Fibroblast of skin of scalp (primary cell): ENCODE measurements around the gene PDE11A.
A peak's percentile ranks its signal among the peaks of the same experiment; 100 is the strongest.
"Not testable (repeated sequence)": the region's sequence is repeated elsewhere in the genome, so short reads cannot be mapped to it uniquely, and the experiment has no call there.

Source experiments
- DNase-seq: peaks from one replicate; pipeline ENCODE4 v3.0.0-alpha.2; 2013

Gene PDE11A

DNA sequence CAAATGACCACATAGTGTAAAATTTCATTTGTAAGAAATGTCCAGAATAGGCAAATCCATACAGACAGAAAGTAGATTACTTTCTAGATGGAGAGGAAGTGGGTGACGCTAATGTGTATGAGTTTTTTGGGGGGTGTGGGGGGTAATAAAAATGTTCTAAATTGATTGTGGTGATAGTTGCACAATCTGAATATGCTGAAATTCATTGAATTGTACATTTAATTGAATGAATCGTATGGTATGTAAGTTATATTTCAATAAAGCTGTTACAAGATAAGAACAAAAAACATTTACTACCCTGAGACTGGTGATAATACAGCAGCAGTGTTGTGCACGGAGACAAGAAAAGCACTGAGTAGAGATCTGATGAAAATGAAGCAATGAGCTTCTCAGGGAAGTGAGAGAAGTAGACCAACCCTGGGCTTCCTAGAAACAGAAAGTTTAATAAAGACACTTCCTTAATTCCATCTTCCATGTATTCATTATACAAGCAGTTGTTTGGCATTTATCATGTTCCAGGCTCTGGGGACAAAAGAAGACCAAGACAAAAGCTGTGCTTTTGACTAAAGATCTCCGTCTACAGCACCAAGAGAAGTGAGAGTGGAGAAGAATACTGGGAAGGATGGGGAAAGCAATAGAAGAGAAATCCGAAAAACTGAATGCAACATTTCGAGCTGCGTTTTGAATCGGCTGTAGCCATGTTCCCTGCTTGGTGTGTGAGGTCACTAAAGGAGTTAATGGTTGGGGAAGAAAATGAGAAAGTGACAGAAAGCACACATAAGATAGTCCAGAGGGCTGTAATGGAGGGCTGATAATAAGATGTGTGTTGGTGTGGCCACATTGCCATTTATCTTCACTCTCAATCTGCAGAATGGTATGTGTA is 1.8 kb upstream of the PDE11A start:
- DNase-seq, result no peak

DNA sequence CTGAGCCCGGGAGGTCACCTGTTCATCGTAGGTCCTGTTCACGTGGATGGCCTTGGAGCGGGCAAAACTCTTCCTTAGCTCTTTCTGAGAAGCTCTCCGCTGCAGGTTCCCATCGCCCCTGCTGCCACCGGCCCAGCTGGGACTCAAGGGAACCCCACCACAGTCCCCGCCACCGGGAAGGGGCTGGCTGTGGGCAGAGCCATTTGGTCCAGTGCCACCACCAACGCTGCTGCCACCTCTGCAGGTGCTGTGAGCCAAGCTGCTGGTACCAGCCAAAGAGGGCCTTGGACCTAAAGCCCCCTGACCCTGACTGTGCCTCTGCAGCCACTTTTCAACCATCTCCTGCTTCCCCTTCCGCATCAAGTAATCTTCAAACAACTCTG is 586 bp downstream of the PDE11A start:
- no peak for DNase-seq

DNA sequence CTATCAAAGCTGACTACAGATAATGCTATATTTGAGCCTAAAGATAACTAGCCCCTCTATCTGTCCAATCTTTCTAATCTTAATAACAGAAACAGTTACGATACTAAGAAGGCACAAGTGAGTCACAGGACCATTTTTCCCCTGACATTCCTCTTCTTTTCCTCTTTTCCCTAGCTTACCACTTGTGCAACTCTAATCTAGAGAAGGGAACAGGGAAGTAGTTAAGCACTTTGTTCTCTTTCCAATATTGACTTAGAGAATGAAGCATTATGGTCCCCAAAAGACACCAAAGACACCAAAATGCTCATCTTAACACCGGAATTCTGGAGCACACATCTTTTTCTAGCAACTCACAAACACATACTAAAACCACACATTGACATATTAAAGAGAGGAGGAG is 1.8 kb downstream of the PDE11A start:
- DNase-seq, result no peak

DNA sequence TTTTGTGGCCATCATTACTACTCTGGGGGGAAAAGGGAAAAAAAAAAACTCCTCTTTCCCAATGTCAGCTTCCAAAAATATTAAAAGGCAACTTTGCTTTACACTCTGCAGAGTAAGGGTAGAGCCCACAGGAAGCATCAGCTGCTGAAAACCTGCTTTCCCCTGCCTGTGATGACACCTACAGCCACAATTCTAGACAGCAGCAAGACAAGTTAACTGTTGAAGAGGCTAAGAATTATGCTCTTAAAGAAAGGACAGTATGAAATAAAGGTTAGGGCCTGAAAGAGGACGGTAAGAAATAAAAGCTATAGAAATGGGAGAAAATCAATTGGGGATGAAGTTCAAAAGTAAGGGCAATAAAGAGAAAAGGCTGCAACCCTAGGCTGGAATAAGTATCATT is 3.0 kb downstream of the PDE11A start:
- no peak for DNase-seq

DNA sequence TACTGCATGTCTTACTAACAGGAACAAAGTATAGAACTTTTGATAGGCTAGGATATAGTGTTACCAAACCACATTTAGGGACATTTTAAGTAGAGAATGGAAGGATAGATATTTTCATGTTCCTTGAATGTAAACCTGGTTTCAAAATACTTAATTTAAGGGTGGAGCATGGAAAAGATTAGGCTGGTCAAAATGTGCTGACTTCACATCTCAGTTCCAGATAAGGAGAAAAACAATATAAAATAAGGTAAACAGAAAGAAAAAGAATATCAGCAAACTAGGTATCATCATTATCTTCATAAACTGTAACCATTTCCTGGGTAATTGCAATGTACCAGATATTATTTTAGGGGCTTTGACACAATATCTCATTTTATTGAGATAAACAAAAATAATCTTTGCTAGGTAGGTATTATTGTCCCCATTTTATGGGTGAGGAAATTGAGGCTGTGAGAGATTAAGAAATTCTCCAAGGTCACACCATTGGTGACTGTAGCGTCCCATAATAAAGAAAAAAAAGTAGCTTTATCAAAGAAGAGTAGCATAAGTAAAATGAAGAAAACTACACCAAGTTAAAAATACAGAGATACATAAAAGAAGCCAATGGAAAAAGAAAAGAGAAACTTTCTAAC is 3.6 kb downstream of the PDE11A start:
- no peak for DNase-seq

DNA sequence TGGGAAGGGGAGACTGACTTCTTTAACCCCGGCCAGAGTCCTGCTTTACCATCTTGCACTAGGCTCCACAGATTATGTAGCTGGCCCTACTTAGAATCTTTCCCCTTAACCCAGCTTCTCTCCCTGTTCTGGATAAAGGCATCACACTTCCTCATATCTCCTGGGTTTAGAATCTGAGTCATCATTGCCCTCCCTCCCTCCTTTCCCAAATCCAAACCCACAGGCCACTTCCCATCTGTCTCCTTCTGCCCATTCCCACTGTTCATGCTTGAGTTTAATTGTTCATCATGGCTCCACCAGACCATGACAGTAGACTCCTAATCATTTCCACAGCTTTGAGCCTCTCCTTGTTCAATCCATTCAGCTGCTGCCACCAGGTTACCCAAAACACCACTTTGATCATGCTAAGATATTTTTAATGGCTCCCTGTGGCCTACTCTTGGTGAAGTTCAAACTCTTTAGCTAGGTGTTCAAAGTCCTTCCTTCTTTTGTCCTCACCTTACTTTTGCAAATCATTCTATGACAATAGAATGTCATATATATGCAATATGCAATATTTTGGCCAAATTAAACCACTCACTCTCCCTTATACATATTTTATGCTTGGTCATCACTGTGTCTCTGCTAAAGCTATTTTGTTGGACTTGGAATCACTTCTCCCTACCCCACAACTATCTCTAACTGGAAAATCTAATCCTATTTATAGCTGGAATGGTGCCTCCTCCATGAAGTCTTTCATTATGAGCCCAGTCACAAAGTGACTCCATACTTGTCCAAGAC is 5.5 kb downstream of the PDE11A start:
- peak; percentile 4 for DNase-seq

DNA sequence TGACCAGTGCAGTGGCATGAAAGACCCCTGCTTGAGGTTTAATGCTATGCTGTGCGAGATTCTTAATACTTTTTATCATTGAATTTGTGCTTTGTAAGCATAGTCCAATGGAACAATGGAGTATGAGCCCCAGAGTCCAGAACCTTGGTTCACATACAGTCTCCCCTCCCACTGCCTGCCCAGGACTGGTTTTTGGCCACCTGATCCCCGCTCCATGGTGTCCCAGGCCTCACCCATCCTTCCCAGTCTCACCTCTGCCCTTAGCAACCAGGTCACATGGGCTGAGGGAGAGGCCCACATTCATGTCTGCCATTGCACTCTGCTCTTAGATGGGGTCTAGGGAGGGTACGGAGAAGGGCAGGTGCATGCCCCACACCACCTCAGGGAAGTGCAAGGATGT is 6.3 kb downstream of the PDE11A start:
- no peak for DNase-seq

DNA sequence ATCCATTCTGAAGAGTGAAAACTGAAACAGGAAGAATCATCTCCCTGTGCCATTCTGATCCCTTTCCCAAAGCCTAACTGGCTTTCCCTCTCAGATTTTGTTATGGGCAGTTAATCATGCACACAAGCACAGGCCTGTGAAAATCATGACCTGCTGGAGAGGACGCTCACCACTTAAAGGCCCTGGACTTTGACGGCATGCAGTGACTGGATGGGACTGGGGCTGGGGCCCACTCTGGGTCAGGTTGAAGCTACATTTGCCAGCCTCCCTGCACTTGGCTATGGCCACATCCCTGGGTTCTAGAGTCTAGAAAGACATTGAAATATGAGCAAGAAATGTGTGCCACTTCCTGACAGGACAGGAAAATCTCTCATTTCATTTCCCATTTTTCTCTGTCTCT is 12.9 kb downstream of the PDE11A start:
- no peak for DNase-seq

DNA sequence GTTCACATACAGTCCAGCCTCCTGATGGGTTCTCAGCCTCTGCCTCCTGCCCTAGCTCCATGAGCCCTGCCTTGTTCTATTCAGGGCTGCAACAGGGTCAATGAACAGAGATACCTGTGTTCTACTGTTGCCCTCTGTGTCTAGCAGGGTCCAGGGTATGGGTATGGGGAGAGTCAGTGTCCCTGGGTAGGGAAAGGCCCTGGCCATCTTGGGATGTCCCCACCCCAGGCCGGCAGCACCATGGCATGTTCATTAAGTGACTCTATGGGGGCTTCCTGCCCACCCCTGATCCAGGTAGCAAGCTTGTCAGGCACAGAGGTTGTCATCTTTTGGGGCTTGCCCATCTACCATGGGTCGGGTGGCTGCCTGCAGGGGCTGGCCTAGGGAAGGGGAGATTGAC is 13.5 kb downstream of the PDE11A start:
- DNase-seq, result no peak

DNA sequence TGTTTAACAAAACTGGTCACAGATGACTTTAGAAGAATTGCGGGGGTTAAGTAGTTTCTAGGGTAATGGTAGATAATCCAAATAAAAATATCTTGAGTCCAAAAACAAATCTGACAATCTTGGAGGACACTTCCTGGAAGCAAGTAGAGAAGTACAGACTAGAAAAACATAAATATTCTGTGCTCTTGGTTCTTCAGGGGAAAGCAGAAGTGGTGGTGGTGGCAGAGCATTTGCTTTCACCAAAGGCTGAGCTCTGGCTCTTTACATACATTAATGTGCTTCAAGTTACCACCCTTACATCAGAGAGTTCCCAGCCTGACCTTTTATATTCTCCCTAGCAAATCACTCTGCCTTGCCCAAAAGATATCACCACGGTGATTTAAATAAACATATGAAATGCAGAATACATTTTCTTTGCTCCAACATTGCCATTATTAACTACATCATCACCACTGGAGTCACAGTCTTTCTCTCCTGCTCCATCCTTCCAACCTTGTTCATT is 15.3 kb downstream of the PDE11A start:
- no peak for DNase-seq

DNA sequence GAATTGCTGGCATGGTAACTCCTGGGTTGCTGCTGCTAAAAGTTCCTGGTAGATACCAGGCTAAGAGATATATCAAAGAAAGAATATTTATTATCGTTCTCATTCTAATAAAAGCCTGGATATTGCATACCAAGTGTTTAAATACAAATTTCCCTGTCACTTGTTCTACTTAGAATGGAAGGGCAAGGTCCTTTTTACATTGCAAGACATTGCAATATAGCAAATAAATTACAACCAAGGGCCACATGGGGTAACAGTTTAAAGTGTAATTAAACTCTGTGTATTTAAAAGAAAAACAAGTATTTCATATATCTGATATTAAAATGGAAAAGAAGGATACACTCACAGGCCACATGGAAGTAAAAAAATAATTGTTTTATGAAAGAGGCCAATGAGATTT is 16.2 kb downstream of the PDE11A start:
- no peak for DNase-seq

DNA sequence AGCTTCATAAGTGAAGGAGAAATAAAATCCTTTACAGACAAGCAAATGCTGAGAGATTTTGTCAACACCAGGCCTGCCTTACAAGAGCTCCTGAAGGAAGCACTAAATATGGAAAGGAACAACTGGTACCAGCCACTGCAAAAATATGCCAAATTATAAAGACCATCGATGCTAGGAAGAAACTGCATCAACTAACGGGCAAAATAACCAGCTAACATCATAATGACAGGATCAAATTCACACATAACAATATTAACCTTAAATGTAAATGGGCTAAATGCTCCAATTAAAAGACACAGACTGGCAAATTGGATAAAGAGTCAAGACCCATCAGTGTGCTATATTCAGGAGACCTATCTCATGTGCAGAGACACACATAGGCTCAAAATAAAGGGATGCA is 21.3 kb downstream of the PDE11A start:
- not testable (repeated sequence) for DNase-seq

DNA sequence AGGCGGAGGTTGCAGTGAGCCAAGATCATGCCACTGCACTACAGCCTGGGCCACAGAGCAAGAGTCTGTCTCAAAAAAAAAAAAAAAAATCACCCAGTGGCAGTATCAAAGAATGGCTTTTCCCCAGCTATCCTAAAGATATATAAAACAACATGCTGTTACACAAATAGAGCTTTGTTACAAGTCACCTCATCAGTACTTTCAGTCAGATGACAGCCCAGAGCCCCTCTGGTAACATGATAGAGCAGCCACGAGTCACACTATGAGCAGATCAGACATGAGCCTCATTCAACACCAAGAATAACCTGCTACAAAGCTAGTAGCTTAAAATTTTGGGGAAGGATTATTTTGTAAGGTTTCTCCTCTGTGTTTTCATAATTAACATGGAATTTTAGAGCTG is 25.2 kb downstream of the PDE11A start:
- DNase-seq, result no peak

DNA sequence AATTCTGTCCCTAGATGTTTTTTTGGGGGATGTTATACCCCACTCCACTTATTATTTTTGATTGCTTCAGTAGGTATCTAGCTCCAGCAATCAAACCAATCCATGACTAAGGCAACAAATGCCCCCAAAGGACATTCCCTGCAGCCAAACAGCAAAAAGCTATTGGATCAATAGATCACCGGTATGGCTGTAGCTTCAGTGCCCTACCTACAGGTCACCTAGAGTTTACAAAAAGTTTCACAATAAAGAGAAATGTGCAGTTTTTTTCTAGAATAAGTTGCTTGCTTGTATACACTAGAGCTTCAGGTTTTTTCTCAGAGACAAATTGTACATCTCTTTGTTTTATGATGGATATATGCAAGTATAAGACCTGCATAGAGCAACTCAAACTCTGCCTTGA is 27.7 kb downstream of the PDE11A start:
- DNase-seq, result no peak

DNA sequence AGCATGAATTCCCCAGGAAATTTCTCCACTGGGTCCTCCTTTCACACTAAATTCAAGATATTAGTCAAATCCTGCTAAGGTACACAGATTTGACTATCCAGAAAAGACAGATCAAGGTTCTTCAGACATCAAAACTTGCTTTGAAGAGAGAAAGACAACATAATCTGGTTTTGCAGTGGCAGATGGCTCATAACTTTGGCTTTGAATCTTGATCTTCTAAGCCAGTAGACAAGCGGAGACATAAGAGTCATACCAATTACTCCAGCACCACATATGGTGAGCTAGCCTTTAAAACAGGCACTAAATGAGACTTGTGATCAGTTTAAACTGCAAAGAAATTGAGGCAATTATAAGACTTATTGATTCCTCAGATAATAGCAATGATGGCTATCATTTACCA is 29.3 kb downstream of the PDE11A start:
- DNase-seq, result no peak

DNA sequence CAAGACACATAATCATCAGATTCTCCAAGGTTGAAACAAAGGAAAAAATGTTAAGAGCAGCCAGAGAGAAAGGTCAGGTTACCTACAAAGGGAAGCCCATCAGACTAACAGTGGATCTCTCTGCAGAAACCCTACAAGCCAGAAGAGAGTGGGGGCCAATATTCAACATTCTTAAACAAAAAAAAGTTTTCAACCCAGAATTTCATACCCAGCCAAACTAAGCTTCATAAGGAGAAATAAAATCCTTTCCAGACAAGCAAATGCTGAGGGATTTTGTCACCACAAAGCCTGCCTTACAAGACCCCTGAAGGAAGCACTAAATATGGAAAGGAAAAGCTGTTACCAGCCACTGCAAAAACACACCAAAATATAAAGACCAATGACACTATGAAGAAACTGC is 39.0 kb downstream of the PDE11A start:
- DNase-seq, result not testable (repeated sequence)

DNA sequence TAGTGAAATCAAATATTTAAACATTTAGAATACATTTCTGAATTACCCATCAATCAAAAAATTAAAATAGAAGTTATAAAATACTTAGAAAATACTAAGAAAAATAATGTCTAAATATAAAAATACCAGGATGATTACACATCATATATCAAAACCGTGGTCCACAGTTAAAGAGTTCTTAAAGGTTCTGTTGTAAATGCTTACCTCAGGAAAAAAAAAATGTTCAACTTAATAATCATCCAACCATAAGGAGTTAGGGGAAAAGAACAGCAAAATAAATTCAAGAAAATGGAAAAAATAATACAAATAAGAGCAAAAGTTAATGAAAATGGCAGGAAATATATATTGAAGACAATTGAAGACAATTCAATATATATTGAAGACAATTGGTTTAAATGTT is 43.2 kb downstream of the PDE11A start:
- DNase-seq, result no peak

DNA sequence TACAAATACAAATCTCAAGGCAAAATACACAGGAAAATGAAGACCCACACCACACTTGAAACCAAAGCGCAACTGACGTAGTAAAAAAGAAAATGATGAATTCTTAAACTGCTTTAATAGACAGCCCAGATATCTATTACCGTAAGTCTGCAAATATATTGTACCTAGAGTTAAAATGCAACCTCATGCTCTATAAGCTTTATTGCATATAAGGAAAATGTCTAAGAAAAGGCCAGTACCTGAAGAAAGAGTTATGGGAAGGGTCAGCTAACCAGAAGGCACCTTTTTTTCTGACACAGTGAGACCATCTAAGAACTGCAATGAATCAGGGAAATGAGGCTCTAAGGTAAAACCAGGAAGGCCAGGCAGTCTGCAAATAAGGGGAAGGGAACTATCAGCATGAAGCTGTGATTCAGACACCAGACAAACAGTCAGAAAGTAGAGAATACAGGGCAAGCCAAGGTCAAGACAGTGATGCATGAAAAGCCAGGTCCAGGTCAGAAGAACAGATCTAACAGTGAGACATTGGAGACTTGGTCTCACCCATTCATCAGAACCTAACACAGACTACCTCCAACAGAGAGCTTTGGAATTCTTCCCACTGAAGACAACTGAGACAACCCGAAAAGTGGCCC is 46.9 kb downstream of the PDE11A start:
- DNase-seq, result no peak

DNA sequence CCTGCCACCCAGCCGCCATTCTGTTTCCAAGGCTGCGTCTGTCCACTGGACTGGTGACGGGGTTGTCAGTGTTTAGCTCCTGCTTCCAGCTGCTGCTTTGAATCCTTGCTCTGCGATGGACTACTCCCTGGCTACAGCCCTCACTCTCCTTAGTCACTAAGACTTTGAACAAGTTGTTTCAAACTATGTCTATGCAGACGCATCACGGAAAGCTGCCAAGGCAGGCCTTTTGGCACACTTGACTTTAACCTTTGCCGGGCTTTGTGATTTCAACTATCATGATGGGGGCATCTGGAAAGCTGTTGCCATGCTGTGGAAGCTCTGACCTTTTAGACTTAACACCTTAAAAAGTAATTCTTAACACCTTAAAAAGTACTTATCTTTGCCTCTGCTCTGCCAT is 54.4 kb downstream of the PDE11A start:
- DNase-seq, result no peak

DNA sequence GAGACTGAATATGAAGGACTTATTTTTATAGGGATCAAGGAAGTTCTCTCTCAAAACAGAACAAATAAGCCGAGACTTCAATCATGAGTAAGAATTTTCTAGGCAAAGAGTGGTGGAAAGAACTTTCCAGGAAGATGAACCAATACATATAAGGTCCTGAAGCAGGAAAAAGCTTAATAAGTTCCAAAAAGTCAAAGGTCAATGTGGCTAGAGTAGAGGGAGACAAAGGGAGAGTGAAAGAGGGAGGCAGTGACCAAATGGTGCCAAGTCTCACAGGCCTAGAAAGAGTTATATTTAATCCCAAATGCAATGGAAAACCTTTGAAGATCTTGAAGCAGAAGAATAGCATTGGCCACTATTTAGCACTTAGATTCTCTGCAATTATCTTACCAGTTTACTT is 56.0 kb downstream of the PDE11A start:
- DNase-seq, result no peak

DNA sequence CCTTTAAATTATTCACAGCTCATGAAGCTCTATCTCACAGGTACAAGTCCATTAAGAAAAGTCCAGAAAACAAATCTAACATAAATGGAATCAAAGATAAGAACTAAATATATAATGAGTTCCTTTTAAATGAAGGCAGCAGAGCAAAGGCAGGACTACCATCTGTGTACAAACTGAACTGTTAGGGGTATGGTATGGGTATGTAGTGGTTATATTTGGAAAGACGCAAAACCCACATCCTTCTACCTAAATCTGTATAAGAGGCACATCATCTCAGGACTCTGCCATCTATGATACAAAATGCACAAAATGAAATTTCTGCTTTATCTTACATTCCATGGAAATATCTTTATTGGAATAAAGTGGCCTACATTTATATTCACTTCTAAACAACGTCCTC is 59.9 kb downstream of the PDE11A start:
- DNase-seq, result no peak

DNA sequence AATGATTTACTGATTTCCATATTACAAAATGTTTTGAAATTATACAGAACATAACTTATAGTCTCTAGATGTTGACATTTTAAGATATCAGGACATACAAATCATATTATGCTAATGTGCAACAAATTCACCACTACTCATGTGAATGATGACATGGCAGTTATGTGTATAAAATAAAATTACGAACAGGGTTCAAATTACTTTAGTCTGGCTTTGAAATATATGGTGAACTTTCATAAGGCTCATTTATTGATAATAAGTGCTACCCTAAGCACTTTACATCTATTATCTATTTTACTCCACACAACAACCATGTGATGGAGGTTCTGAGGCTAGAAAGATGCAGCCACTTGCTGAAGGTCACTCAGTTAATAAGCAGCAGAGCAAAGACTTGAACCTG is 62.8 kb downstream of the PDE11A start:
- DNase-seq, result no peak
